Tibial artery (tissue), 4 donors: Measurements from ENCODE around the gene CARTPT.

Experiments
- DNase-seq, 2 donors: peaks; one replicate each; pipeline ENCODE4 v3.0.0-alpha.2; 2019
- H3K27ac ChIP-seq, 2 donors: fragments of 200-600 bp; sonication (generic) in 1 of 2; 1 replicate in 1 of 2; 2 replicates in 1 of 2; pipeline ENCODE4 v1.5.1; 2018 to 2019; ENCODE audit warnings: mild to moderate bottlenecking in 1 of 2
- H3K27me3 ChIP-seq, 2 donors: fragments of 200-600 bp; sonication (generic) in 1 of 2; one replicate each; pipeline versions ENCODE4 v1.5.1 to v1.6.0; 2016 to 2019
- H3K36me3 ChIP-seq, 3 donors: fragments of 200-600 bp; sonication (generic) in 2 of 3; one replicate each; pipeline ENCODE4 v1.5.1; 2016 to 2019; ENCODE audit warnings: mild to moderate bottlenecking in 2 of 3
- H3K4me1 ChIP-seq, 4 donors: fragments of 200-600 bp; sonication (generic) in 2 of 4; 1 replicate in 3 of 4; 2 replicates in 1 of 4; pipeline ENCODE4 v1.5.1; 2016 to 2019
- H3K4me3 ChIP-seq, 2 donors: fragments of 200-600 bp; sonication (generic) in 1 of 2; 1 replicate in 1 of 2; 2 replicates in 1 of 2; pipeline ENCODE4 v1.5.1; 2018 to 2019; ENCODE audit warnings: mild to moderate bottlenecking in 2 of 2
- H3K9me3 ChIP-seq, 3 donors: fragments of 200-600 bp; sonication (generic) in 1 of 3; one replicate each; pipeline ENCODE4 v1.5.1; 2016 to 2019
- CTCF ChIP-seq, 2 experiments: fragments of 200-600 bp in 1 of 2; fragments of 450-650 bp in 1 of 2; IDR thresholded peaks; one replicate each; pipeline ENCODE4 v1.5.1; 2017 to 2019; ENCODE audit warnings: antibody characterized with exemption in 2 of 2, mild to moderate bottlenecking in 1 of 2, moderate library complexity in 1 of 2
- intact Hi-C: fragments of 100-400 bp; cut with DNase I; formaldehyde crosslinking; loops from one replicate; pipeline ENCODE4 v1.15.0; 2023; ENCODE audit warnings: low total_unique reads

The CARTPT gene

GRCh38 chr5:71762826-71763225, 43.8 kb downstream of the CARTPT start:
- Histone ChIP-seq H3K4me1 (peaks cover 0 to 2% (median 0%) of the 10 kb centered on the region in 4 donors), H3K9me3 (no peaks in the 10 kb centered on the region), H3K27me3 (peaks cover 0 to 5% of the 10 kb centered on the region in 2 donors), H3K27ac (no peak overlapping the region), H3K4me3 (no peak overlapping the region), H3K36me3 (no peaks in the 10 kb centered on the region)
- no peak for DNase-seq
- no peak for TF ChIP-seq CTCF (IDR thresholded peaks at IDR 0.05)
- intact Hi-C loops: no loop called here

DNA sequence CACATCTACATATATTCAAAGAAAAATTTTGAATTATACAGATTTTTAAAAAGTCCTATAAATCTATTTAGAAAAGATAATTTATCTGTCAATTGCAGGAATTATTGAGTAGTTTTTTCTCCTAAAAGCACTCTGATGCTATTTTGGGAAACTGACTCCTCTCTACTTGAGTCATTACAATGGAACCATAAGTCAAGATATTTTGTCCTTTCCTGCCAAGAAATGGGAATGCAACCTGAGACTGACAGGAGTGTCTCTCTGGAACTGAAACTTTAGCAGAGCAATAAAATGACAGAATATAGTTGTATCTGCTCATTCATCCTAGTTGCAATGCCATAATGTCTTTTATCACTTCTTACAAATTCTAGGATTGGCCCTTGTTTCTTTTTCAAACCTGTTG, 48.6 kb downstream of the CARTPT start:
- no peak for TF ChIP-seq CTCF (IDR thresholded peaks at IDR 0.05)
- H3K27ac ChIP-seq: no peak overlapping the region
- intact Hi-C loops: no loop called here
- H3K9me3 ChIP-seq: no peaks in the 10 kb centered on the region
- H3K36me3 ChIP-seq: no peaks in the 10 kb centered on the region
- no peaks in the 10 kb centered on the region for H3K4me1 ChIP-seq
- no peak for DNase-seq
- H3K4me3 ChIP-seq: no peak overlapping the region
- H3K27me3 ChIP-seq: no peaks in the 10 kb centered on the region

- Histone ChIP-seq H3K36me3 (no peaks in the 10 kb centered on the region), H3K4me3 (no peak overlapping the region), H3K27ac (no peak overlapping the region), H3K27me3 (peaks cover 0 to 2% of the 10 kb centered on the region in 2 donors), H3K4me1 (no peaks in the 10 kb centered on the region), H3K9me3 (no peaks in the 10 kb centered on the region)
- DNase-seq: no peak
- TF ChIP-seq CTCF (IDR thresholded peaks at IDR 0.05): no peak
- intact Hi-C loops: no loop called here
These were observed 50.2 kb downstream of the CARTPT start for GRCh38 chr5:71769287-71769686.

DNA sequence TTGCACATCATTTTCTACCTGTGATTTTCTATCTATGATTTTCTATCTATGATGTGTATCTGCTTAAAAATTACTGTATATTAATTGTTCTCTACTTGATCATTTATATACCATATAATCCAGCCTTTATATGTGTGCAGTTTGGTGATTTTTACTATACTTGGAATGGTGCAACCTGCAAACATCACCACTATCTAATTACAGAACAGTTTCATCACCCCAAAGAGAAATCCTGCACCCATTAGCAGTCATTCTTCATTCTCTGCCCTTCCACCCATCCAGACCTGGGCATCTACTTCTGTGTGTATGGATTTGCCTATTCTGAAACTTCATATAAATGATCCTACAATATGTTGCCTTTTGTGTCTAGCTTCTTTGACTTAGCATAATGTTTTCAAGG, 51.3 kb downstream of the CARTPT start:
- Histone ChIP-seq H3K36me3 (no peaks in the 10 kb centered on the region), H3K4me1 (no peaks in the 10 kb centered on the region), H3K27ac (no peak overlapping the region), H3K27me3 (peaks cover 0 to 2% of the 10 kb centered on the region in 2 donors), H3K4me3 (no peak overlapping the region), H3K9me3 (no peaks in the 10 kb centered on the region)
- intact Hi-C loops: no loop called here
- TF ChIP-seq CTCF (IDR thresholded peaks at IDR 0.05): no peak
- DNase-seq: no peak
